Endodermal cell (in vitro differentiated cells): ENCODE measurements around the gene PLPP4. TPM values are rescaled to one million over a fixed set of nuclear protein-coding genes. Genes with fewer than 3 reads are reported as not detected.

Experiments
- DNase-seq: peaks from one replicate; pipeline ENCODE4 v3.0.0-alpha.2; 2017
- H3K27ac ChIP-seq: 2 replicates; pipeline ENCODE4 v1.5.1; 2013; ENCODE audit warnings: mild to moderate bottlenecking, low read depth, low read length, moderate library complexity
- H3K27me3 ChIP-seq: 2 replicates; pipeline ENCODE4 v1.6.1; 2013; ENCODE audit warnings: mild to moderate bottlenecking, low read length, moderate library complexity; ENCODE audit not compliant: insufficient read depth, control insufficient read depth, poor library complexity, severe bottlenecking
- H3K36me3 ChIP-seq: 2 replicates; pipeline ENCODE4 v1.7.0; 2013; ENCODE audit warnings: mild to moderate bottlenecking, low read length, moderate library complexity; ENCODE audit not compliant: control insufficient read depth, insufficient read depth
- H3K4me1 ChIP-seq: one replicate; pipeline ENCODE4 v1.7.0; 2013; ENCODE audit warnings: low read length; ENCODE audit not compliant: control insufficient read depth, insufficient read depth
- H3K4me3 ChIP-seq: 2 replicates; pipeline ENCODE4 v1.5.1; 2013; ENCODE audit warnings: mild to moderate bottlenecking, low read length, moderate library complexity
- H3K9ac ChIP-seq: 2 replicates; pipeline ENCODE4 v1.6.1; 2013; ENCODE audit warnings: mild to moderate bottlenecking, low read length, moderate library complexity; ENCODE audit not compliant: poor library complexity, severe bottlenecking; ENCODE audit errors: extremely low read depth
- H3K9me3 ChIP-seq: 2 replicates; pipeline ENCODE4 v1.6.1; 2013; ENCODE audit warnings: mild to moderate bottlenecking, low read length, moderate library complexity; ENCODE audit not compliant: control insufficient read depth
- H3K27ac Mint-ChIP-seq: 2 replicates; pipeline ENCODE4 v1.8.0; 2020; ENCODE audit warnings: mixed read lengths
- H3K27me3 Mint-ChIP-seq: 2 replicates; pipeline ENCODE4 v1.8.0; 2021; ENCODE audit warnings: mild to moderate bottlenecking, mixed read lengths; ENCODE audit not compliant: insufficient read depth
- H3K36me3 Mint-ChIP-seq: 2 replicates; pipeline ENCODE4 v1.8.0; 2020; ENCODE audit warnings: low read depth, mixed read lengths
- H3K4me1 Mint-ChIP-seq: 2 replicates; pipeline ENCODE4 v1.8.0; 2020; ENCODE audit warnings: mixed read lengths
- H3K4me3 Mint-ChIP-seq: 2 replicates; pipeline ENCODE4 v1.8.0; 2020; ENCODE audit warnings: mild to moderate bottlenecking, moderate library complexity, mixed read lengths
- H3K9me3 Mint-ChIP-seq: 2 replicates; pipeline ENCODE4 v1.8.0; 2020; ENCODE audit warnings: mild to moderate bottlenecking, mixed read lengths
- CTCF ChIP-seq: fragments of 200-600 bp; sonication (generic); conservative IDR thresholded peaks from 2 replicates; pipeline ENCODE4 v1.5.0; 2021; ENCODE audit warnings: antibody characterized with exemption, mild to moderate bottlenecking
- WGBS, 2 experiments: methylation state at CpG; one replicate each; pipeline versions ENCODE4 v1.1.5 to v1.1.7; 2013; ENCODE audit warnings: missing lambda C conversion rate in 2 of 2, mixed read lengths in 1 of 2; ENCODE audit not compliant: insufficient coverage in 1 of 2, insufficient read length in 1 of 2; 5-methylcytosine and 5-hydroxymethylcytosine counted together
- total RNA-seq, 2 donors: library from RNA; stranded (reverse); fragmentation: NEBNext Ultra II Directional in 1 of 2; extraction: Animal tissue kit (Norgen Biotek cat#: 25700) in 1 of 2; gene quantifications; 2 replicates in 1 of 2; 3 replicates in 1 of 2; pipeline ENCODE4 v1.2.1, GENCODE V29; 2021

PLPP4 gene
- total RNA-seq, 2 donors from 2014 or later = 8.7 to 14.4 TPM

DNA sequence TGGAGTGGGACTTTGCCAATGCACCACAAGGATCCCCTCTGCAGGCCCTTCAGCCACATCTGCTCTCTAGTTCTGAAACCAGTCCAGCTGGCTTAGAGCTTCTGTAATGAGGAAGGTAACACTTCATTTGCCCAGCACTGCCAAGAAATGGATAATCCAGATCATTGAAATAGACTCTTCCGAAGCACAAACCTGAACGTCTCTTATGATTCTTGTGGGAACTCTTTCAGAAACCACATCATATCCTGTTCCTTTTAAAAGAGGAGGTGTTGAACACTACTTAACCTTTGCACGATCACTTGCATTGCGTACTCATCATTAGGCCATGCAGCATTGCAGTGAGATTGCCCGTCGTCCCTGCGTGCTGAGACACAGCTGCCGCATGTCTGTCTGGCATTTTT, 25.8 kb upstream of the PLPP4 start:
- no peak for TF ChIP-seq CTCF
- no peaks in the 10 kb centered on the region for H3K36me3 ChIP-seq
- H3K4me3 ChIP-seq = no peak overlapping the region
- H3K27me3 ChIP-seq = no peaks in the 10 kb centered on the region
- Mint-ChIP-seq H3K4me1 (peaks cover 8% of the 10 kb centered on the region), H3K27me3 (no peaks in the 10 kb centered on the region), H3K36me3 (no peaks in the 10 kb centered on the region), H3K27ac (no peak overlapping the region), H3K4me3 (no peak overlapping the region), H3K9me3 (no peaks in the 10 kb centered on the region)
- H3K9ac ChIP-seq = no peak overlapping the region
- H3K9me3 ChIP-seq = no peaks in the 10 kb centered on the region
- 95 to 96% methylated on average over 8 of the region's 8 CpGs for WGBS, 2 experiments
- H3K4me1 ChIP-seq = no peaks in the 10 kb centered on the region
- no peak overlapping the region for H3K27ac ChIP-seq
- no peak for DNase-seq

DNA sequence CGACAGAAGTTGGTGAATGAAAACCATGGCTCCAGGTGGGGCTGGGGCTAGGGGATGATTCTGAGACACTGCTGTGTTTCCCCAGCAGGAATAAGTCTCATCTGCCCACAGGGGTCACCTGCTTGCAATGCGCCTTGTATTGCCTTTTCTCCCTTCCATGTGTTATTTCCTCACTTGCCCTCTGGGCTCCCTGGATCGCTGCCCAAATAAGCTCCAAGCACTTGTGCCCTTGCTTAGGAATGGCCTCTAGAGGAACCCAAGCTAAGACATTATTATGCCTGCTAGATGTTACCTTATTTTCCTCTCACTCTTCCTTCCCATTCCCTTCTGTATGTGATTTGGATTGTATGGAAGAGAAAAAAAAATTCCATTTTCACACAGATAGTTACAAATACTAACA, 24.8 kb upstream of the PLPP4 start:
- peaks cover 7% of the 10 kb centered on the region for H3K4me1 Mint-ChIP-seq
- no peak for DNase-seq
- H3K4me3 ChIP-seq = no peak overlapping the region
- no peaks in the 10 kb centered on the region for H3K9me3 ChIP-seq
- 93 to 100% methylated on average over 2 to 3 of the region's 3 CpGs for WGBS, 2 experiments
- peak; percentile 17 for TF ChIP-seq CTCF
- H3K4me3 Mint-ChIP-seq = no peak overlapping the region
- H3K27ac ChIP-seq = no peak overlapping the region
- H3K9ac ChIP-seq = no peak overlapping the region
- no peaks in the 10 kb centered on the region for H3K36me3 Mint-ChIP-seq
- H3K27ac Mint-ChIP-seq = no peak overlapping the region
- no peaks in the 10 kb centered on the region for H3K36me3 ChIP-seq
- no peaks in the 10 kb centered on the region for H3K9me3 Mint-ChIP-seq
- no peaks in the 10 kb centered on the region for H3K27me3 ChIP-seq
- no peaks in the 10 kb centered on the region for H3K4me1 ChIP-seq
- H3K27me3 Mint-ChIP-seq = peaks cover 1% of the 10 kb centered on the region

DNA sequence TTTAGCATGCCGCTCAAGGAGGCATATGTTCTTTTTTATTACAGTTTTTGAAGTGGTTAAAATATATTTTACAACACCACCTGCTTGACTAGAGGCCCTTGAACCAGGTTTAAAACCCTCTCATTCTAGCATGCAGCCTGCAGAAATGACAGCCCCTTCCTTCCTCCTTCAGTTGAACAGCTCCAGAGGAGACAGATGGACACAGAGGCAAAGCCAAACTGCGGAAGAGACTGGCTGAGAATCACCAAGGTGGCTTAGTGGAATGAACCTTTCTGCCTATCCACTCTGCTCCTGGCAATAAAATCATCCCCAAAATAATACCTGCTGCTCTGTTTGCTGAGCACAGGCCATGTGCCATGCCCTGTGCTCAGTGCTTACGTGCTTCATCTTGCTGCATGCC, 23.9 kb upstream of the PLPP4 start:
- Mint-ChIP-seq H3K4me1 (peaks cover 2% of the 10 kb centered on the region), H3K9me3 (no peaks in the 10 kb centered on the region), H3K27ac (no peak overlapping the region), H3K27me3 (peaks cover 2% of the 10 kb centered on the region), H3K36me3 (no peaks in the 10 kb centered on the region), H3K4me3 (no peak overlapping the region)
- 91 to 100% methylated on average over 3 of the region's 3 CpGs for WGBS, 2 experiments
- H3K4me1 ChIP-seq = no peaks in the 10 kb centered on the region
- TF ChIP-seq CTCF = no peak
- no peak overlapping the region for H3K4me3 ChIP-seq
- H3K36me3 ChIP-seq = no peaks in the 10 kb centered on the region
- DNase-seq = no peak
- no peak overlapping the region for H3K27ac ChIP-seq
- no peaks in the 10 kb centered on the region for H3K9me3 ChIP-seq
- no peaks in the 10 kb centered on the region for H3K27me3 ChIP-seq
- H3K9ac ChIP-seq = no peak overlapping the region
